ENCODE measurements around the gene COL18A1.
"Not testable (repeated sequence)": the region's sequence is repeated elsewhere in the genome, so short reads cannot be mapped to it uniquely, and the experiment has no call there.

Gene COL18A1

DNA sequence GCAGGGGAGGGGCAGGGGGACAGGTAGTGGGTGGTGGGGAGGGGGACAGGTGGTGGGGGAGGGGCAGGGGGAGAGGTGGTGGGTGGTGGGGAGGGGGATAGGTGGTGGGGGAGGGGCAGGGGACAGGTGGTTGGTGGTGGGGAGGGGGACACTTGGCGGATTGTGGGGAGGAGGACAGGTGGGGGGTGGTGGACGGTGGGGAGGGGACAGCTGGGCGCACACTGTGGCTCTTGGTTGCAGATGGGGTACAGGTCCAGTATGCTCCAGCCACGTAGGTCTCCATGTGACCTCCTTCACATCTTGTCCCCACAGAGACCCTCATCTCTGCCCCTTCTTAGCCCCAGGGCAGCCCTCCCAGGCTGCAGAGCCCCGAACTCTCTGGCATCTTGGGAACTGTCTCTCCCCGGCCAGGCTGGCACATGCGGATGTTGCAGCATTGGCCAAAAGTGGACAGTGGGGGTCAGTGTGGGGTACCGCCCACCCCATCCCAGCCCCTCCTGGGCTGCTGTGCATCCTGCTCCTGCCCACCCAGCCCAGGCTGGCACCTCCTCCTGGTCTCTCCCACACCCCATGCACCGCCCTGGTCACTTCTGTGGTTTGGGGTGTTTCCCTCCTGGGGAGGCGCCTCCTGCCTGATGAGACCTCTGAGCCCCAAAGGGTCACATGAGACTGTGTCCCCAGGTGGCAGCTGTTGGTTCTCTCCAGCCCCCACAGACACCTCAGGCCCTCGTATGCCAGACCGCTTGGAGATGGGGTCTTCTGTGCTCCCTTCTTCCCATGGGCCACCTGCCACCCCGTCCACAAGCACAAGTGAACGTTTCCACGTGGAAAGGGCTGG is 144.9 kb downstream of the COL18A1 start:
- peak in 1 of 2 donors; percentile 10 for DNase-seq

DNA sequence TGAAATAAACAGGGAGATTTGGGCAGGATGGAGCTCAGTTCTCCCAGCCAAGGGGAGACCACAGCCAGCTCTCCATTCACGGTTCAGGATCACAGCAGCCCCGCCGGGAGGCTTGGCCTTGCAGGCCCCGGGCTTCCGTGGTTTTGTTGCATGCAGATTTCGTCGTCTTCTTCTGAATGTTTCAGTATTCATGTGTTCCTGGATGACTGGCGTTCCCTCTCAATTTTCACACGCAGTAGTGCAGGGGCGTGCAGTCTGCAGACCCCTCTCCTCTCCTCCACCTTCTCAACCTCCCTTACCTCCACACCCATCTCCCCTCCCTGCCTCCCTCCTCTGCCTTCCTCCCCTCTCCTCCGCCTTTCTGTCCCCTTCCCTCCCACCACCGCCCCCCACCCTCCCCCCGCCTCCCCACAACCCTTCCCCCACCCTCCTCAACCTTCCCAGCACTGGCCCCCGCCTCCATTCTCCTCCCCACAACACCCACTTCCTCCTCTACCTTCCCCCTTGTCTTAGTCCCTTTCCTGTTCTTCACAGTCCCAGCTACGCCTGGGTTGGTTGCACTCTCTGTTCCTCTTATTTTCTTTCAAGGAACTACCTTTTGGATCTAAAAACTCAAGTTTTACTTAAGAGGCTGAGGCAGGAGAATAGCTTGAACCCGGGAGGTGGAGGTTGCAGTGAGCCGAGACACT is 145.7 kb downstream of the COL18A1 start:
- DNase-seq: peak; percentile 80 to 88

GRCh38 chr21:45551316-45551715 is 146.4 kb downstream of the COL18A1 start:
- DNase-seq: peak; percentile 88 to 91

DNA sequence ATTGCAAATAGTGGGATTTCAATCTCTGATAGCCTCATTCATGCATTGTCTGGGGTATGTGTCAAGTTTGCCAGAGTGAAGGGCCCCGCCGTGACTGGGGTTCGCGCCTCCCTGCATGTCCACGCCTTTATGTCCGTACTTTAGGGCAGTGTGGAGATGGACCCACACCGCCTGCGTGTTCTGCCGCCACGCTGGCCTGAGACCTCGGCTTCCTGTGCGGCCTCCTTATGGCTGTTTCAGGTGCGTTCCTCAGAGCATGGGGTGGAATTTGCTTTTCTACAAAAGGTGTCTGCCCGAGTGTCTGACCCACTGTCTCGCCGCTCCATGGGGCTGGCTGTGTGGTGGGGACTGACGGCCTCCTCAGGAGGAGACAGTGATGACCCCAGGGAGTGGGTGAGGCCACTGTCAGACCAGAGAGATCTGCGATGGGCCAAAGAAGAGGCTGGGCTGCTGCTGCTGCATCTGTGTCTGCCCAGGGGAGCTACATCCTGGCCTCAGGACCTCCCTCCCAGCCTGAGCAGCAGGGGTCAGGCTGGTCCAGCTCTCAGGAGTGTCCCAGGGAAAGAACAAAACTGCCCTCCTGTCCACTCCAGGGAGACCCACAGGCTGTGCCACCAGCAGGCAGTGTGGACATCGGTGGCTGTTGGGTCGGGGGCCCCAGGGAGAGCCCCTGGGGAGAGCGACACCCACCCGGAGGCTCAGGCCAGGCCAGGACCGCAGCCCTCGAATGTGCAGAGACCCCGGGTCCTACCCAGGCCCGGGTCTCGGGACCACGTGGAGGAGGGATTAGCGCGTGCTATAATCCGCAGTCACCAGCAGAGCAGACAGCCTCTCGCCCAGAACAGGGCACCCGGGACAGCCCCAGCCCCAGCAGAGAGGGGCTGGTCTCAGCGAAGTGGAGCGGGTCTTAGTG is 147.1 kb downstream of the COL18A1 start:
- DNase-seq: no peak

- no peak for DNase-seq
Measured at GRCh38 chr21:45552696-45553391, 147.9 kb downstream of the COL18A1 start.

DNA sequence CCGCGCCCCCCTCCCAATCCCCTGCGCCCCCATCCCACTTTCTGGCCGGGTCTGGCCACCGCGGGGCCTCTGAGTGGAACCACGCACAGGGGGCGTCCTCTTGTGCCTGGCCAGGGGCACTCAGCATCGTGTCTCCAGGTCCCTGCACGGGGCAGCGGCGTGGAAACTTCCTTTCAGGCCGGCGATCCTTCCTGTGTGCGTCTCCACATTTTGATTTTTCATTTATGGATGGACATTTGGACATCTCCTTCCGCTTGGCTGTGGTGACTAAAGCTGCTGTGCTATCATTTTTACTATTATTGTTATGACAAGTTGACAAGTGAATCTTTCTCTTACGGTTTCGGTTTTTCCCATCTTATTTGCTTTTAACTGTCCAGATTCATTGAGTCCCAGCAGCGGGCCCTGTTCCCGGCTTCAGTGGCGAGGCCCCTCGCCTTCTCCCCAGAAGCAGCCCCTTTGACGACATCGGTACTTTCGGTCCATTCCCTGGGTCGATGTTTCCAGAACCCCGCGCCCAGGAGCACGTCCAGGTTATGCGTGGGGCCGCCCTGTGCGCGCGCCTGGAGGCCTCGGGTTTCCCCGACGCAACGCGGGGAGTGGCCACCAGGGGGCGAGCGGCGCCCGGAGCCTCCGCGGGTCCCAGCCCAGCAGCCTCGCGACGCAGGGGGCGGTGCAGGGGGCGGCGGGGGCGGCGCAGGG is 149.7 kb downstream of the COL18A1 start:
- DNase-seq: peak; percentile 73 to 74

GRCh38 chr21:45555251-45555556 is 150.2 kb downstream of the COL18A1 start:
- no peak for DNase-seq

DNA sequence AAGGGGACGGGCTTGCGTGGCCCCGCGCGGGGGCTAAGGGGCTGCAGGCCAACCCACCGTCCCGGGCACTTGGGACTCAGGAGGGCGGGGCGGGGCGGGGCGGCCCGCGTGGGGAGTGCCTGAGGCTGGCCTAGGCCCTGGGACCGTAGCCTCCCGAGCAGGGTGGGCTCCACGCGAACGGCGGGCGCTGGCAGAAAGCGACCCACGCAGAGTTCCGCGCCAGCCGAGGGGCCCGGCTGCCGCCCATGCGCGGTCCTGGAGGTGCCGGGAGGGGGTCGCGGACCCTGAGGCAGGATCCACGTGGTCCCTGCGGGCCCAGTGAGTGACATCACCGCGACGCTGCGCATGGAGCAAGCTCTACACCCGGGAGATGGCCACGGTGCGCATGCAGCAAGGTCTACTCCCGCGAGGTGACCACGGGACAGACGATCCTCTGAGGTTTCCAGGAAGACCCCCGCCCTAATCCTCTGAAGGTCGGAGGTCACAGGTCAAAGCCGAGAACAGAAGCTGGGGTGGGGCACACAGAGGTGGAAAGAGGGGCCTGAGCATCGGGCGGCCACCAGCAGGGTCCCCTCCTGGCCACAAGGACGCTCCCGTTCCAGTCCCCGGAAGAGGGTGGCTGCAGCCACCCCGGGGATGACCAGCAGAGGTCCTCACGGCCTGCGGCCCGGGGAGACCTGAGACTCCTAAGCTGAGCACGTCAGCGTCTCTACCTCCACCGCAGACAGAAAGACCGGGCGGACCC is 150.8 kb downstream of the COL18A1 start:
- peak; percentile 73 to 75 for DNase-seq

- DNase-seq: no peak
Measured at GRCh38 chr21:45556302-45556644, 151.3 kb downstream of the COL18A1 start.

DNA sequence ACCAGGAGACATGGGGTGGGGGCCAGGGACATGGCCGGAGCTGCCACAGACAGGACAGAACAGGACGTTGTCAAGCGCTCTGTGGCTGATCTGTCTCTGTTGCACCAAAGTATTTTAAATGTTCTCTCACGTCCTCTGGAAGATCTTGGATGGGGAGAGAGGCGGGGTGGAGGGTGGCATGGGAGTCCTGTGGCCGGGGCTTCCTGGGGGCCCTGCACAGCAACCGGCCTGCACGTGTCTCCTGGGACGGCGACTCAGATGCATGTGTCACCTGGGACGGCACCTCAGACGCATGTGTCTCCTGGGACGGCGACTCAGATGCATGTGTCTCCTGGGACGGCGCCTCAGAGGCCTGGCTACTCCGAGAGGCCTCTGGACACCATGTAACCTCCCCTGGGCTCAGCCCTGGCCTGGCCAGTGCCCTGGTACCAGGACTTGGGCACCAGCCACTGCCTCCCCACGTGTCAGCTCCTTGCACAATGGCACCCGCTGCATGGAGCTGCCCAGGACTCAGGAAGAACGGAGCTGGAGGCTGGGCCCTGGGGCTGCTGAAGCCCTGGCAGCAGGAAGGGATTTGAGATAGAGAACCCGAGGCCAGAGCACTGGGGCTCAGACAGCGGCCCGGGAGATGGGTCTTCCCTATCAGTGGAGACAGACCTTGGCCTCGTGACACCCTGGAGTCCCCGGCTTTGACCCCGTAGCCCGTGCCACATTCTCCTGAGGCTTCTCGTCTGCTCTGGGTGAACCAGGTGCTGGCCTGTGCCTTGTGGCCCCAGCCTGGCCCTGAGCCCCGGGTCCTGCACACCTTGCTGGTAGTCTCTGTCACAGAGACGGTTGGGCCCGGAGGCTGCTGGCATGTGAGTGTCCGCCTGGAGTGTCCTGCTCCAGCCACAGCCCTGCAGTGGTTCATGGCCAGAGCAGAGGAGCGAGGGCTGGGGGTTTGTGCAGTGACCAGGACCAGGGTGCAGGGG is 152.0 kb downstream of the COL18A1 start:
- no peak for DNase-seq

DNA sequence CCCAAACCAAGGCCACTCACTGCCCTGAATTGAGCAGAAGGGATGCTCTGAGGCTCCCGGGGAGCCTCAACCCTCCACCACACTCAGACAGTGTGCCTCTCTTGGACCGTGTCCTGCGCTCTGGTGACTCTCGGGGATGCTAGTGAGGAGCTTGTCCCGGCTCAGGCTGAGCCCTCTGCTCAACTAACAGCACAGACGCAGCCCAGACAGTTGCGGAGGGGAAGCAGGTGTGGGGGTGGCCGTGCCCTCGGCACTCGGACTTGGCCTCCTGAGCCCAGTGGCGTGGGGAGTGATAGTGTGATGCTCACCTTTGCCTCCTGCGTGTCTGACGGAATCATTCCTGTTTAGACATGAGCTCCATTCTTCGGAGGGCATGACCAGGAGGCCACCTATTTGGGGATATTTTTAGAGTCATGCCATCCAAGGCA is 152.7 kb downstream of the COL18A1 start:
- DNase-seq: no peak

DNA sequence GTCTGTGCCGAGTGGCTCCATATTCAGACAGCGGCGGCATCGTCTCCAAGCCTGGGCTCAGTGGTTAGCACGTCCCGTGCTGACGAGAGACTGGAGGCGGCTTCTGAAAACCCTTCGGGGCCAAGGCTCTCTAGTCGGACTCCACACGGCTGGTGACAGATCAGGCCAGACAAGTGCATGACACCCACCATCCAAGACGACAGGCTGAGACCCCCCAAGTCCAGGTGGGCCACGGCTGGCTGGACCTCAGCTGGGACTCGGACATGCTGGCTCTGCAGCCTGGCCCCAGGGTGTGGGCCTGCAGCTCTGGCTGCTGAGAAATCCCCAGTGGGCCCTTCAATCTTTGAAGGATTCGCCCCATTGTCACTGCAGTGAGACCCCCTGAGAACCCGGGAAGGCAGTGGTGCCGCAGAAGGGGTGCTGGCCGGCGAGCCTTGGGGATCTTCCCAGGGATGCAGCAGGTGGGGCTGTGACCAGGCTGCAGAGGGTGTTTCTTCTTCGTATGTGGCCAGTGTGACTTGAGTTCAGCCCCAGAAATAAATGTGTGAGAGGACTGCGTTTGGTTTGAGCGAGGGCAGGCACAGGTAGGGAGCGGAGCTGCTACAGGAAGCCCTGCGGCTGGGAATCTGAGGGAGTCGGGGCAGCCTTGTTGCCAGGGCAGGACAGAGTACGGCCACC is 153.2 kb downstream of the COL18A1 start:
- no peak for DNase-seq

DNA sequence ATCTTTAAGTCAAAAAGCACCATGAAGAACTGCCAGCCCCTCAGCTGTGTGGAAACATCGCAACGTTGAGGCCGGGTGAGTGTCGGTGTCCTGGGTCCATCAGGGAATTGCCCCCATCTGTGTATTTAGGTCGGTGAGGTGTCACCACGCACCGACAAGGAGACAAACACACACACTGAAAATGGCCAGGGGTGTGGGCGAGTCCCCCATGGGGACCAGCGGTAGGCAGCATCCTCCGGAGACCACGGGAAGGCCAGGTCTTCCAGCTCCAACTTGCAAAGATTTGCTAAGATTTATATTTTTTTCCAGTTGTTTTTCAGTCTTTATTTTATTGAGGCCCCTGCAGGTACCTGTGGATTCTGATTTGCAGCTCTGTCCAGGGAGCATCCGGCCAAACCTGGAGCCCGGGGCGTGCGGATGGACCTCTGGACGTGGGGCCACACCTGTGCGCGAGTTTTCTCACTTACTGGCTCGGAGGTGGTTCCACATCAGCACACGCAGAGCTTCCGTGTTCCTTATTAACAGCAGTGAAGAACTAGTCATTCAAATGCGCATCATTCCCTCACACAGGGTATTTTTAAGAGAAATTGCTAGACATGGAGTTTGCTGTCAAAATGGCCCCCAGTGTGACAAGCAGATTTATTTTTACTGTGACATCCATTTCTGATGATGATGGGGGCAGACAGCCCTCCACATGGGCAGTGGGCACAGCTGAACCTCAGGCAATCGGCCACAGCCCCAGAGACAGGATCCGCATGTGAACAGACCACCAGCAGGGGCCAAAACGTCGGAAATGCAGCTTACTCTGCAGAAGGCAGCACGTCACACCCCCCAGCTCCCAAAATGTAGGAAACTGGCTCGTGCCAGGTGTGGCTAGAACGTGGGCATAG is 154.5 kb downstream of the COL18A1 start:
- no peak for DNase-seq

GRCh38 chr21:45560106-45561021 is 155.4 kb downstream of the COL18A1 start:
- DNase-seq: no peak

DNA sequence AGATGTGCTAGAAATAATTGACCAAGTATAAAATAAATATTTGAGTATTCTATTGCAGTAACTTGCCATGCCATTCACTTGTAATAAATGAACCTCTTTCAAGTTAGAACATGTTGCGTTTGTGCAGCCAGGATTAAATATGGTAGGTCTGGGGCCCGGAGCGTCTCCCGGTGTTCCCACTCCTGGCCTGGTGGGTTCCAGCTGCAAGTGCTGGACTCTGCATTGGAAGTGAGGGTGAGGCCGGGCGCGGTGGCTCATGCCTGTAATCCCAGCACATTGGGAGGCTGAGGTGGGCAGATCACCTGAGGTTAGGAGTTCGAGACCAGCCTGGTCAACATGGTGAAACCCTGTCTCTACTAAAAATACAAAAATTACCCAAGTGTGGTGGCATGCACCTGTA is 156.3 kb downstream of the COL18A1 start:
- not testable (repeated sequence) for DNase-seq

DNA sequence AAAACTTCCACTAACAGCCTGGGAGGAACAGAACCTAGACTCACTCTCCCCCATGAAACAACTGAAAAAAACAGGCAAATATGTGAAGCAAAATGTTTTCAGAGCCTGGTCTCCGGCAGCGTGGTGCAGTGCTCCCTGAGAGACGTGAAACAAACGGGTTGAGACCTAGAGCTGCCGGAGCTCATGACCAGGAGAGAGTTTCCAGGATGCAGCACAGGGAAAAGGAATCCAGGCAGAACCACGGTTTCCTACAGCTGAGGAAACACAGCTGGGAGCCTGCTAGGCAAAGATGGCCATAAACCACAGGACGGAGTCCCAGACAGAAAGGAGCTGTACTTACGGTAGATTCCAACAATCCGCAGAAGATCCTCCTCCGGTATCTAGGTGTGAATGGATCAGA is 157.4 kb downstream of the COL18A1 start:
- no peak for DNase-seq

- no peak for DNase-seq
Measured at GRCh38 chr21:45562965-45563364, 158.0 kb downstream of the COL18A1 start.
